ENCODE results near the gene VANGL1. TPM values are rescaled to one million over a fixed set of nuclear protein-coding genes. Genes with fewer than 3 reads are reported as not detected.

VANGL1 gene
- total and polyA plus RNA-seq, 2 of the 13 experiments (the other 11 are each of a cell fraction or from before 2014, with no cell fraction given): 5.3 to 9.4 TPM

- TF ChIP-seq PATZ1 (CRISPR knock-in tag; IDR thresholded peaks at IDR 0.05) (peak; percentile 75), ZSCAN12 (CRISPR knock-in tag; IDR thresholded peaks at IDR 0.05) (no peak), ZNF407 (CRISPR knock-in tag; IDR thresholded peaks at IDR 0.05; ENCODE audit: not compliant biosample characterization) (no peak), ZNF30 (CRISPR knock-in tag; IDR thresholded peaks at IDR 0.05) (no peak), PLRG1 (conservative IDR thresholded peaks at IDR 0.05) (no peak), IRF9 (CRISPR knock-in tag; IDR thresholded peaks at IDR 0.05; ENCODE audit: borderline replicate concordance) (no peak), ELK4 (CRISPR knock-in tag; IDR thresholded peaks at IDR 0.05; ENCODE audit: borderline replicate concordance) (no peak), THAP9 (CRISPR knock-in tag; IDR thresholded peaks at IDR 0.05; ENCODE audit: borderline replicate concordance) (no peak), ZNF782 (CRISPR knock-in tag; IDR thresholded peaks at IDR 0.05; ENCODE audit: borderline replicate concordance) (no peak)
Measured at GRCh38 chr1:115642168-115643072, 650 bp downstream of the VANGL1 start (continued).
